K562 (cell line): ENCODE measurements around the gene ZNF200. TPM values are rescaled to one million over a fixed set of nuclear protein-coding genes. Genes with fewer than 3 reads are reported as not detected.

ENCODE experiments used
- ATF7 ChIP-seq: fragments of 450-650 bp; IDR thresholded peaks from 2 replicates; pipeline ENCODE4 v1.7.1; 2014; ENCODE audit warnings: mild to moderate bottlenecking, moderate library complexity
- CBX1 ChIP-seq: sonication (generic); IDR thresholded peaks from 2 replicates; pipeline ENCODE4 v1.6.1; 2016; ENCODE audit warnings: antibody characterized with exemption, low read depth, mild to moderate bottlenecking
- CBX2 ChIP-seq: fragments of 200-600 bp; sonication (generic); IDR thresholded peaks from one replicate; pipeline ENCODE4 v1.6.1; 2012; ENCODE audit warnings: mild to moderate bottlenecking, low read length, inconsistent platforms; ENCODE audit not compliant: insufficient read depth, poor library complexity, severe bottlenecking
- DMBX1 ChIP-seq: fragments of 250-450 bp; sonication (Bioruptor Pico); IDR thresholded peaks from 2 replicates; pipeline ENCODE4 v1.8.0; 2022; ENCODE audit warnings: inconsistent platforms, mild to moderate bottlenecking, moderate library complexity, borderline replicate concordance
- GABPA ChIP-seq: fragments of 200-800 bp; sonication (Bioruptor generic); conservative IDR thresholded peaks from 2 replicates; pipeline ENCODE4 v1.6.1; 2016; ENCODE audit warnings: low read depth, missing genetic modification characterization, missing compliant biosample characterization
- KLF13 ChIP-seq: fragments of 450-650 bp; IDR thresholded peaks from 2 replicates; pipeline ENCODE4 v1.6.1; 2016; ENCODE audit warnings: missing genetic modification characterization, low read depth, mild to moderate bottlenecking, missing compliant biosample characterization, moderate library complexity, borderline replicate concordance
- LCOR ChIP-seq: sonication (generic); formaldehyde crosslinking; IDR thresholded peaks from 2 replicates; pipeline ENCODE4 v1.8.0; 2022; ENCODE audit warnings: mild to moderate bottlenecking, missing genetic modification reagents
- NBN ChIP-seq: fragments of 450-650 bp; IDR thresholded peaks from 2 replicates; pipeline ENCODE4 v1.6.1; 2016; ENCODE audit warnings: low read depth, mild to moderate bottlenecking
- PHF20 ChIP-seq: fragments of 450-650 bp; IDR thresholded peaks from 2 replicates; pipeline ENCODE4 v1.6.1; 2018; ENCODE audit not compliant: partially characterized antibody
- RB1 ChIP-seq: fragments of 450-650 bp; IDR thresholded peaks from 2 replicates; pipeline ENCODE4 v1.6.1; 2017; ENCODE audit warnings: low read depth, mild to moderate bottlenecking
- RBFOX2 ChIP-seq: fragments of 200-400 bp; formaldehyde crosslinking; IDR thresholded peaks from 2 replicates; pipeline ENCODE4 v1.6.1; 2017; ENCODE audit warnings: low read depth, mild to moderate bottlenecking, low read length, moderate library complexity
- SRSF7 ChIP-seq: fragments of 200-400 bp; formaldehyde crosslinking; optimal IDR thresholded peaks from 2 replicates; pipeline ENCODE3; 2017; ENCODE audit warnings: mild to moderate bottlenecking, low read depth, low read length
- SUPT5H ChIP-seq: fragments of 450-650 bp; IDR thresholded peaks from 2 replicates; pipeline ENCODE4 v1.6.1; 2016
- ZBTB40 ChIP-seq, 2 experiments: fragments of 450-650 bp in 1 of 2; sonication (generic) in 1 of 2; formaldehyde crosslinking in 1 of 2; IDR thresholded peaks; 2 replicates each; pipeline versions ENCODE4 v1.7.1 to v1.9.0; 2016 to 2022; ENCODE audit warnings: inconsistent platforms in 1 of 2, mild to moderate bottlenecking in 1 of 2, missing genetic modification reagents in 1 of 2
- ZKSCAN8 ChIP-seq: fragments of 200-800 bp; sonication (Bioruptor generic); IDR thresholded peaks from 2 replicates; pipeline ENCODE4 v1.6.1; 2016; ENCODE audit warnings: missing genetic modification characterization, missing compliant biosample characterization
- ZNF23 ChIP-seq: fragments of 250-450 bp; sonication (Bioruptor Pico); IDR thresholded peaks from 2 replicates; pipeline ENCODE4 v1.4.0; 2020; ENCODE audit warnings: mild to moderate bottlenecking
- ZNF24 ChIP-seq: fragments of 450-650 bp; IDR thresholded peaks from 2 replicates; pipeline ENCODE4 v1.6.1; 2016
- polyA plus RNA-seq, 8 experiments: library from polyadenylated mRNA; depleted of rRNA in 4 of 8; stranded (reverse) in 5 of 8; unstranded in 3 of 8; fragments of >200 nt; fragmentation: Nextera tagmentation in 2 of 8; fragmentation: Illumina TruSeq in 1 of 8; extraction: Ambion mirVana in 2 of 8; extraction: Trizol in 1 of 8; gene quantifications; 2 replicates each; pipeline versions ENCODE4 v1.2.1 to v1.2.3, GENCODE V29; 2011 to 2014; ENCODE audit warnings: inconsistent platforms in 1 of 8, missing spikeins in 1 of 8
- total RNA-seq, 7 experiments: library from RNA; depleted of rRNA in 6 of 7; stranded (reverse); fragments of >200 nt in 6 of 7; fragmentation: Illumina TruSeq in 2 of 7; extraction: Trizol in 2 of 7; gene quantifications; 2 replicates each; pipeline versions ENCODE4 v1.2.1 to v1.2.3, GENCODE V29; 2011 to 2021; ENCODE audit warnings: low replicate concordance in 1 of 7
- TF ChIP-seq, protein P1 (sequence below): fragments of 450-650 bp; IDR thresholded peaks from 2 replicates; pipeline ENCODE4 v1.6.1; 2016; ENCODE audit warnings: borderline replicate concordance

Gene ZNF200
- total and polyA plus RNA-seq, 9 of the 15 experiments (the other 6 are each of a cell fraction or from before 2014, with no cell fraction given): 4.8 to 14.5 (median 9.2) TPM

GRCh38 chr16:3234857-3235561, at the start of gene ZNF200 (continued):
- TF ChIP-seq CBX1 (peak; percentile 49; the same call in 1 of the 2 replicates), PHF20 (peak; percentile 76), SRSF7 (no peak), SUPT5H (peak; percentile 83), ZKSCAN8 (CRISPR knock-in tag) (no peak), ZNF24 (no peak), LCOR (peak; percentile 58), CBX2 (no peak), NBN (peak; percentile 100), GABPA (peak; percentile 97), RBFOX2 (peak; percentile 96), ATF7 (peak; percentile 94), ZNF23 (CRISPR knock-in tag) (no peak), RB1 (peak; percentile 87), DMBX1 (peak; percentile 60; the same call in 1 of the 2 replicates), ZBTB40 (IDR thresholded peaks at IDR 0.05) (peak; percentile 98), ZBTB40 (CRISPR knock-in tag; IDR thresholded peaks at IDR 0.05) (no peak), KLF13 (tag) (peak; percentile 54; the same call in 1 of the 2 replicates)
- TF ChIP-seq, protein P1, sequence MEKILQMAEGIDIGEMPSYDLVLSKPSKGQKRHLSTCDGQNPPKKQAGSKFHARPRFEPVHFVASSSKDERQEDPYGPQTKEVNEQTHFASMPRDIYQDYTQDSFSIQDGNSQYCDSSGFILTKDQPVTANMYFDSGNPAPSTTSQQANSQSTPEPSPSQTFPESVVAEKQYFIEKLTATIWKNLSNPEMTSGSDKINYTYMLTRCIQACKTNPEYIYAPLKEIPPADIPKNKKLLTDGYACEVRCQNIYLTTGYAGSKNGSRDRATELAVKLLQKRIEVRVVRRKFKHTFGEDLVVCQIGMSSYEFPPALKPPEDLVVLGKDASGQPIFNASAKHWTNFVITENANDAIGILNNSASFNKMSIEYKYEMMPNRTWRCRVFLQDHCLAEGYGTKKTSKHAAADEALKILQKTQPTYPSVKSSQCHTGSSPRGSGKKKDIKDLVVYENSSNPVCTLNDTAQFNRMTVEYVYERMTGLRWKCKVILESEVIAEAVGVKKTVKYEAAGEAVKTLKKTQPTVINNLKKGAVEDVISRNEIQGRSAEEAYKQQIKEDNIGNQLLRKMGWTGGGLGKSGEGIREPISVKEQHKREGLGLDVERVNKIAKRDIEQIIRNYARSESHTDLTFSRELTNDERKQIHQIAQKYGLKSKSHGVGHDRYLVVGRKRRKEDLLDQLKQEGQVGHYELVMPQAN: peak; percentile 89
